HK-2 (cell line): Measurements from ENCODE around the gene TBK1.

Source experiments
- DNase-seq: peaks from one replicate; pipeline ENCODE4 v3.0.0-alpha.2; 2018; ENCODE audit not compliant: unreplicated experiment

Gene TBK1

GRCh38 chr12:64451687-64452558 lies at the start of gene TBK1:
TBK1 (plus strand) TSS chr12:64452120; CDS start chr12:64455871, 3,751 bp downstream.
- DNase-seq = peak; percentile 93

GRCh38 chr12:64402181-64402580 lies 49.7 kb upstream of the TBK1 start:
- DNase-seq = no peak

- peak; percentile 97 for DNase-seq
These were observed 48.0 kb upstream of the TBK1 start, which contains the start of gene XPOT for GRCh38 chr12:64403707-64404469. XPOT (plus strand) TSS chr12:64404392; CDS start chr12:64410036, 5,644 bp downstream.

- peak; percentile 79 for DNase-seq
These were observed 47.3 kb upstream of the TBK1 start for GRCh38 chr12:64404470-64405256.

- DNase-seq = no peak
These were observed 44.3 kb upstream of the TBK1 start for GRCh38 chr12:64407342-64408223.

- DNase-seq = no peak
These were observed 40.5 kb upstream of the TBK1 start for GRCh38 chr12:64411427-64411826.

GRCh38 chr12:64412459-64412858 lies 39.5 kb upstream of the TBK1 start:
- DNase-seq = no peak

- DNase-seq = no peak
These were observed 38.0 kb upstream of the TBK1 start for GRCh38 chr12:64413884-64414283.

GRCh38 chr12:64418209-64418608 lies 33.7 kb upstream of the TBK1 start:
- DNase-seq = no peak

GRCh38 chr12:64419696-64420095 lies 32.2 kb upstream of the TBK1 start:
- no peak for DNase-seq

- DNase-seq = no peak
These were observed 23.9 kb upstream of the TBK1 start for GRCh38 chr12:64427988-64428387.

- DNase-seq = no peak
These were observed 23.0 kb upstream of the TBK1 start for GRCh38 chr12:64428956-64429355.

- no peak for DNase-seq
These were observed 21.0 kb upstream of the TBK1 start for GRCh38 chr12:64430886-64431285.

- no peak for DNase-seq
These were observed 20.1 kb upstream of the TBK1 start for GRCh38 chr12:64431791-64432190.

GRCh38 chr12:64433915-64434314 lies 18.0 kb upstream of the TBK1 start:
- no peak for DNase-seq

GRCh38 chr12:64440100-64440499 lies 11.8 kb upstream of the TBK1 start:
- DNase-seq = no peak

GRCh38 chr12:64445490-64445889 lies 6.4 kb upstream of the TBK1 start:
- DNase-seq = no peak

- DNase-seq = no peak
These were observed 5.6 kb upstream of the TBK1 start for GRCh38 chr12:64446295-64446694.

- DNase-seq = peak; percentile 8
These were observed 1.8 kb upstream of the TBK1 start for GRCh38 chr12:64450057-64450640.

GRCh38 chr12:64450711-64451486 lies 1.0 kb upstream of the TBK1 start:
- DNase-seq = peak; percentile 26
